HG02588 (cell line): ENCODE data around the gene MYH11.
"Not testable (repeated sequence)": the region's sequence is repeated elsewhere in the genome, so short reads cannot be mapped to it uniquely, and the experiment has no call there.

Experiments used
- ATAC-seq: cut with Tn5 transposase; IDR thresholded peaks from one replicate; pipeline ENCODE4 v1.9.1; 2021; ENCODE audit warnings: mild to moderate bottlenecking, moderate library complexity; ENCODE audit not compliant: unreplicated experiment

MYH11 gene

GRCh38 chr16:15757077-15757386 is 99.8 kb downstream of the MYH11 start:
- no peak for ATAC-seq

- ATAC-seq = no peak
These were observed 101.8 kb downstream of the MYH11 start for GRCh38 chr16:15754821-15755534.

- no peak for ATAC-seq
These were observed 103.9 kb downstream of the MYH11 start for GRCh38 chr16:15752717-15753488.

GRCh38 chr16:15751940-15752339 is 104.9 kb downstream of the MYH11 start:
- no peak for ATAC-seq

GRCh38 chr16:15749985-15750384 is 106.8 kb downstream of the MYH11 start:
- no peak for ATAC-seq

GRCh38 chr16:15749371-15749770 is 107.5 kb downstream of the MYH11 start:
- ATAC-seq = no peak

- ATAC-seq = no peak
These were observed 108.2 kb downstream of the MYH11 start for GRCh38 chr16:15748654-15749053.

GRCh38 chr16:15747937-15748336 is 108.9 kb downstream of the MYH11 start:
- ATAC-seq = no peak

GRCh38 chr16:15746332-15746731 is 110.5 kb downstream of the MYH11 start:
- ATAC-seq = no peak

- ATAC-seq = no peak
These were observed 113.2 kb downstream of the MYH11 start for GRCh38 chr16:15743657-15744056.

GRCh38 chr16:15742716-15743115 is 114.1 kb downstream of the MYH11 start:
- ATAC-seq = no peak

GRCh38 chr16:15741207-15741871 is 115.5 kb downstream of the MYH11 start:
- no peak for ATAC-seq

- no peak for ATAC-seq
These were observed 116.9 kb downstream of the MYH11 start for GRCh38 chr16:15739950-15740349.

- no peak for ATAC-seq
These were observed 117.4 kb downstream of the MYH11 start for GRCh38 chr16:15739464-15739863.

- no peak for ATAC-seq
These were observed 119.6 kb downstream of the MYH11 start for GRCh38 chr16:15737140-15737644.

- ATAC-seq = no peak
These were observed 120.3 kb downstream of the MYH11 start for GRCh38 chr16:15736529-15736928.

GRCh38 chr16:15735610-15736009 is 121.2 kb downstream of the MYH11 start:
- no peak for ATAC-seq

- ATAC-seq = no peak
These were observed 124.4 kb downstream of the MYH11 start for GRCh38 chr16:15732416-15732815.

- ATAC-seq = no peak
These were observed 127.7 kb downstream of the MYH11 start for GRCh38 chr16:15729152-15729551.

- ATAC-seq = not testable (repeated sequence)
These were observed 129.1 kb downstream of the MYH11 start for GRCh38 chr16:15727697-15728096.

GRCh38 chr16:15726715-15727114 is 130.1 kb downstream of the MYH11 start:
- no peak for ATAC-seq
